Endothelial cell (in vitro differentiated cells): Measurements from ENCODE around the gene LGR6. TPM values are rescaled to one million over a fixed set of nuclear protein-coding genes. Genes with fewer than 3 reads are reported as not detected.
A peak's percentile ranks its signal among the peaks of the same experiment; 100 is the strongest.
"Not testable (repeated sequence)": the region's sequence is repeated elsewhere in the genome, so short reads cannot be mapped to it uniquely, and the experiment has no call there.

Experiments
- DNase-seq: peaks from one replicate; pipeline ENCODE4 v3.0.0; 2021; ENCODE audit warnings: low spot score
- H3K27ac Mint-ChIP-seq: one replicate; pipeline ENCODE4 v1.8.0; 2021; ENCODE audit warnings: mixed read lengths, inconsistent platforms; ENCODE audit not compliant: unreplicated experiment
- H3K27me3 Mint-ChIP-seq: one replicate; pipeline ENCODE4 v1.8.0; 2021; ENCODE audit warnings: mild to moderate bottlenecking, moderate library complexity, mixed read lengths, inconsistent platforms; ENCODE audit not compliant: unreplicated experiment
- H3K36me3 Mint-ChIP-seq: one replicate; pipeline ENCODE4 v1.8.0; 2021; ENCODE audit warnings: mild to moderate bottlenecking, low read depth, mixed read lengths, inconsistent platforms; ENCODE audit not compliant: unreplicated experiment
- H3K4me1 Mint-ChIP-seq: one replicate; pipeline ENCODE4 v1.8.0; 2021; ENCODE audit warnings: mild to moderate bottlenecking, mixed read lengths, inconsistent platforms; ENCODE audit not compliant: unreplicated experiment
- H3K4me3 Mint-ChIP-seq: one replicate; pipeline ENCODE4 v1.8.0; 2021; ENCODE audit warnings: mild to moderate bottlenecking, mixed read lengths, inconsistent platforms; ENCODE audit not compliant: unreplicated experiment
- H3K9me3 Mint-ChIP-seq: one replicate; pipeline ENCODE4 v1.8.0; 2021; ENCODE audit warnings: mixed read lengths, inconsistent platforms; ENCODE audit not compliant: unreplicated experiment
- CTCF ChIP-seq: fragments of 200-600 bp; sonication (generic); IDR thresholded peaks from one replicate; pipeline ENCODE4 v1.5.0; 2021; ENCODE audit warnings: antibody characterized with exemption; ENCODE audit not compliant: unreplicated experiment
- total RNA-seq: library from RNA; stranded (reverse); fragmentation: NEBNext Ultra II Directional; extraction: Animal tissue kit (Norgen Biotek cat#: 25700); gene quantifications from one replicate; pipeline ENCODE4 v1.2.1, GENCODE V29; 2021; ENCODE audit not compliant: unreplicated experiment

LGR6 gene
- total RNA-seq, 1 donor from 2014 or later = 0.23 TPM

- peaks cover 11% of the 10 kb centered on the region for H3K27me3 Mint-ChIP-seq
- H3K36me3 Mint-ChIP-seq = no peaks in the 10 kb centered on the region
- no peak overlapping the region for H3K4me3 Mint-ChIP-seq
- no peak for DNase-seq
- no peak for TF ChIP-seq CTCF
- H3K9me3 Mint-ChIP-seq = no peaks in the 10 kb centered on the region
- no peak overlapping the region for H3K27ac Mint-ChIP-seq
- H3K4me1 Mint-ChIP-seq = no peaks in the 10 kb centered on the region
Measured at GRCh38 chr1:202179828-202180750, 13.5 kb upstream of the LGR6 start.

- H3K27ac Mint-ChIP-seq, H3K4me1 Mint-ChIP-seq, H3K4me3 Mint-ChIP-seq, DNase-seq, H3K9me3 Mint-ChIP-seq, H3K36me3 Mint-ChIP-seq: not testable (repeated sequence)
- peaks cover 15% of the 10 kb centered on the region for H3K27me3 Mint-ChIP-seq
Measured at GRCh38 chr1:202180751-202181139, 12.9 kb upstream of the LGR6 start.

- Mint-ChIP-seq H3K27ac (no peak overlapping the region), H3K27me3 (peaks cover 17% of the 10 kb centered on the region), H3K9me3 (no peaks in the 10 kb centered on the region), H3K4me3 (no peak overlapping the region), H3K4me1 (no peaks in the 10 kb centered on the region), H3K36me3 (no peaks in the 10 kb centered on the region)
- no peak for DNase-seq
- no peak for TF ChIP-seq CTCF
Measured at GRCh38 chr1:202181586-202181985, 12.0 kb upstream of the LGR6 start.

- no peak for TF ChIP-seq CTCF
- Mint-ChIP-seq H3K27me3 (peaks cover 17% of the 10 kb centered on the region), H3K36me3 (no peaks in the 10 kb centered on the region), H3K4me1 (no peaks in the 10 kb centered on the region), H3K4me3 (no peak overlapping the region), H3K27ac (no peak overlapping the region), H3K9me3 (no peaks in the 10 kb centered on the region)
- no peak for DNase-seq
Measured at GRCh38 chr1:202182040-202182877, 11.3 kb upstream of the LGR6 start.

- peak; percentile 78 for TF ChIP-seq CTCF
- H3K36me3 Mint-ChIP-seq = no peaks in the 10 kb centered on the region
- DNase-seq = peak; percentile 92
- peaks cover 22% of the 10 kb centered on the region for H3K27me3 Mint-ChIP-seq
- H3K4me3 Mint-ChIP-seq = no peak overlapping the region
- no peaks in the 10 kb centered on the region for H3K4me1 Mint-ChIP-seq
- no peak overlapping the region for H3K27ac Mint-ChIP-seq
- no peaks in the 10 kb centered on the region for H3K9me3 Mint-ChIP-seq
Measured at GRCh38 chr1:202184750-202185460, 8.7 kb upstream of the LGR6 start.
